ENCODE results near the gene SPTBN1. TPM values are rescaled to one million over a fixed set of nuclear protein-coding genes. Genes with fewer than 3 reads are reported as not detected.

SPTBN1 gene
- total RNA-seq, 1 donor from 2014 or later: 214 TPM

DNA sequence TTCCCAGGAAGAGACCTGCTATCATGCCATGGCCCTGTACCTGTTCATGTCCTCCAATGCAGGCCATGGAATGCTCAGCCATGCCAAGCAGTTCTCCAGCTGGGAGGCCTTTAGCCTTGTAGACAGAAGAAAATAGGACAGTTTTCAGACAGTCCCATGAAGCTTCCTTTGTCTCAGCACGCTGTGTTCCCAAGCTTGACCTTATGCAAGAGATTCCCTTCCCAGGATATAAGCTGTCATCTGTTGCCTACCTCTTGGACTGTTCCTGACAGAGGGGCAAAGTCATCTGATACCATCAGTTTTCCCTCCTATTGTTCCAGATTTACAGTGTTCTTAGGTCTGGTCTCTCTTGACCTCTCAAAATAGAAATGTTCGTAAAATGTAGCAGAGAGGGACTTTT is 170.8 kb downstream of the SPTBN1 start:
- peaks cover 60% of the 10 kb centered on the region for H3K36me3 Mint-ChIP-seq
- no peak for DNase-seq (ENCODE audit: extremely low spot score, unreplicated experiment)
- H3K27ac Mint-ChIP-seq: no peak overlapping the region
- TF ChIP-seq, protein P1, sequence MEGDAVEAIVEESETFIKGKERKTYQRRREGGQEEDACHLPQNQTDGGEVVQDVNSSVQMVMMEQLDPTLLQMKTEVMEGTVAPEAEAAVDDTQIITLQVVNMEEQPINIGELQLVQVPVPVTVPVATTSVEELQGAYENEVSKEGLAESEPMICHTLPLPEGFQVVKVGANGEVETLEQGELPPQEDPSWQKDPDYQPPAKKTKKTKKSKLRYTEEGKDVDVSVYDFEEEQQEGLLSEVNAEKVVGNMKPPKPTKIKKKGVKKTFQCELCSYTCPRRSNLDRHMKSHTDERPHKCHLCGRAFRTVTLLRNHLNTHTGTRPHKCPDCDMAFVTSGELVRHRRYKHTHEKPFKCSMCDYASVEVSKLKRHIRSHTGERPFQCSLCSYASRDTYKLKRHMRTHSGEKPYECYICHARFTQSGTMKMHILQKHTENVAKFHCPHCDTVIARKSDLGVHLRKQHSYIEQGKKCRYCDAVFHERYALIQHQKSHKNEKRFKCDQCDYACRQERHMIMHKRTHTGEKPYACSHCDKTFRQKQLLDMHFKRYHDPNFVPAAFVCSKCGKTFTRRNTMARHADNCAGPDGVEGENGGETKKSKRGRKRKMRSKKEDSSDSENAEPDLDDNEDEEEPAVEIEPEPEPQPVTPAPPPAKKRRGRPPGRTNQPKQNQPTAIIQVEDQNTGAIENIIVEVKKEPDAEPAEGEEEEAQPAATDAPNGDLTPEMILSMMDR (conservative IDR thresholded peaks at IDR 0.05): no peak
- peaks cover 6% of the 10 kb centered on the region for H3K4me1 Mint-ChIP-seq (ENCODE audit: unreplicated experiment)
- H3K4me3 Mint-ChIP-seq: no peak overlapping the region
- H3K27me3 Mint-ChIP-seq: no peaks in the 10 kb centered on the region
- H3K9me3 Mint-ChIP-seq: no peaks in the 10 kb centered on the region

DNA sequence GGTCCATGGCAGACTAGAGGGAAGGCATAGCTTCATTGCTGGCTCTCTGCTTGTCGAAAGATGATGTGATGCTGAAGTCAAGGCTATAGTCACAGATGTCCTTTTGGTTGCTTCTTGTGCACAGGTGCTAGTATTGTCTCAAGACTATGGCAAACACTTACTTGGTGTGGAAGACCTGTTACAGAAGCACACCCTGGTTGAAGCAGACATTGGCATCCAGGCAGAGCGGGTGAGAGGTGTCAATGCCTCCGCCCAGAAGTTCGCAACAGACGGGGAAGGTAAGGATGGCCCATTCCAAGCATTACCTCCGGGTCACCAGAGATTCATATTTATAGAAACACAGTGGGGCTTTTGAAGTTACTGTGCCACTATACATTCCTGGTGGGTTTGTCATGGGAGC is 171.8 kb downstream of the SPTBN1 start:
- Mint-ChIP-seq H3K27me3 (no peaks in the 10 kb centered on the region), H3K4me1 (ENCODE audit: unreplicated experiment) (no peaks in the 10 kb centered on the region), H3K27ac (no peak overlapping the region), H3K36me3 (peaks cover 59% of the 10 kb centered on the region), H3K4me3 (no peak overlapping the region), H3K9me3 (no peaks in the 10 kb centered on the region)
- TF ChIP-seq, protein P1 (conservative IDR thresholded peaks at IDR 0.05): no peak
- DNase-seq (ENCODE audit: extremely low spot score, unreplicated experiment): no peak

DNA sequence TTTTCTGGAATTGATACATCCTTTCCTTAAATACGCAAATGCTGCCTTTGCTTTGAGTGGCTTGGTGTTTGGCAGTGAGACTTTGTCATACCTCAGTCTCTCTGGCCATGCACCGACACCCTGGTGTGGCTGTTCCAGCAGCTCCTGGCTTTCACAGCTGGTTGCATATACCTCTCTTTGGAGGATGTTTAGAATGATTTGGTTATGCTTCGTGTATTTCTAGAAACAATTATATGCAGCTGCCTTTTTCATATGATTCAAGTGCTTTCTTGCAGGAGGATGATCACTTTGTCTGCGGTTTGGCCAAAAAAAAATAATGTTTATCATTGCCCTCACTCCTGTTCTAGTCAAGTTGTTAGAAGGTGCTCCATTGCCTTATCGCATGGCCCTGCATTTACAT is 172.3 kb downstream of the SPTBN1 start:
- peak overlapping the region; percentile 61 for H3K27ac Mint-ChIP-seq

DNA sequence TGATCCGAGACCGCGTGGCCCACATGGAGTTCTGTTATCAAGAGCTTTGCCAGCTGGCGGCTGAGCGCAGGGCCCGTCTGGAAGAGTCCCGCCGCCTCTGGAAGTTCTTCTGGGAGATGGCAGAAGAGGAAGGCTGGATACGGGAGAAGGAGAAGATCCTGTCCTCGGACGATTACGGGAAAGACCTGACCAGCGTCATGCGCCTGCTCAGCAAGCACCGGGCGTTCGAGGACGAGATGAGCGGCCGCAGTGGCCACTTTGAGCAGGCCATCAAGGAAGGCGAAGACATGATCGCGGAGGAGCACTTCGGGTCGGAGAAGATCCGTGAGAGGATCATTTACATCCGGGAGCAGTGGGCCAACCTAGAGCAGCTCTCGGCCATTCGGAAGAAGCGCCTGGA is 172.8 kb downstream of the SPTBN1 start:
- H3K4me3 Mint-ChIP-seq: no peak overlapping the region
- peaks cover 61% of the 10 kb centered on the region for H3K36me3 Mint-ChIP-seq
- no peaks in the 10 kb centered on the region for H3K27me3 Mint-ChIP-seq
- H3K27ac Mint-ChIP-seq: peak overlapping the region; percentile 61
- no peak for DNase-seq (ENCODE audit: extremely low spot score, unreplicated experiment)
- no peaks in the 10 kb centered on the region for H3K4me1 Mint-ChIP-seq (ENCODE audit: unreplicated experiment)
- H3K9me3 Mint-ChIP-seq: no peaks in the 10 kb centered on the region
- TF ChIP-seq, protein P1 (conservative IDR thresholded peaks at IDR 0.05): no peak

More for the DNA sequence above, 172.3 kb downstream of the SPTBN1 start:
- Mint-ChIP-seq H3K9me3 (no peaks in the 10 kb centered on the region), H3K4me3 (no peak overlapping the region), H3K36me3 (peaks cover 61% of the 10 kb centered on the region), H3K4me1 (ENCODE audit: unreplicated experiment) (no peaks in the 10 kb centered on the region), H3K27me3 (no peaks in the 10 kb centered on the region)
- no peak for DNase-seq (ENCODE audit: extremely low spot score, unreplicated experiment)
- TF ChIP-seq, protein P1 (conservative IDR thresholded peaks at IDR 0.05): no peak

DNA sequence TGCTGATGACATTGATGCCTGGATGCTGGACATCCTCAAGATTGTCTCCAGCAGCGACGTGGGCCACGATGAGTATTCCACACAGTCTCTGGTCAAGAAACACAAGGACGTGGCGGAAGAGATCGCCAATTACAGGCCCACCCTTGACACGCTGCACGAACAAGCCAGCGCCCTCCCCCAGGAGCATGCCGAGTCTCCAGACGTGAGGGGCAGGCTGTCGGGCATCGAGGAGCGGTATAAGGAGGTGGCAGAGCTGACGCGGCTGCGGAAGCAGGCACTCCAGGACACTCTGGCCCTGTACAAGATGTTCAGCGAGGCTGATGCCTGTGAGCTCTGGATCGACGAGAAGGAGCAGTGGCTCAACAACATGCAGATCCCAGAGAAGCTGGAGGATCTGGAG is 173.3 kb downstream of the SPTBN1 start:
- TF ChIP-seq, protein P1 (conservative IDR thresholded peaks at IDR 0.05): no peak
- Mint-ChIP-seq H3K27ac (no peak overlapping the region), H3K9me3 (no peaks in the 10 kb centered on the region), H3K36me3 (peaks cover 61% of the 10 kb centered on the region), H3K4me1 (ENCODE audit: unreplicated experiment) (peaks cover 4% of the 10 kb centered on the region), H3K4me3 (no peak overlapping the region), H3K27me3 (no peaks in the 10 kb centered on the region)
- DNase-seq (ENCODE audit: extremely low spot score, unreplicated experiment): no peak

Data from type B pancreatic cell (in vitro differentiated cells).